Renal cortical epithelial cell (primary cell): ENCODE results near the gene NR4A2. TPM values are rescaled to one million over a fixed set of nuclear protein-coding genes. Genes with fewer than 3 reads are reported as not detected.
"Not testable (repeated sequence)": the region's sequence is repeated elsewhere in the genome, so short reads cannot be mapped to it uniquely, and the experiment has no call there.

Source experiments
- DNase-seq: peaks from one replicate; pipeline ENCODE4 v3.0.0-alpha.2; 2011; ENCODE audit warnings: low read depth
- total RNA-seq: library from RNA; depleted of rRNA; stranded (reverse); fragments of >200 nt; gene quantifications from 2 replicates; pipeline ENCODE4 v1.2.3, GENCODE V29; 2014

NR4A2 gene
- total RNA-seq, 1 donor from 2014 or later = 0.15 TPM

- no peak for DNase-seq
Measured at GRCh38 chr2:156321243-156321904, 11.1 kb downstream of the NR4A2 start.

DNA sequence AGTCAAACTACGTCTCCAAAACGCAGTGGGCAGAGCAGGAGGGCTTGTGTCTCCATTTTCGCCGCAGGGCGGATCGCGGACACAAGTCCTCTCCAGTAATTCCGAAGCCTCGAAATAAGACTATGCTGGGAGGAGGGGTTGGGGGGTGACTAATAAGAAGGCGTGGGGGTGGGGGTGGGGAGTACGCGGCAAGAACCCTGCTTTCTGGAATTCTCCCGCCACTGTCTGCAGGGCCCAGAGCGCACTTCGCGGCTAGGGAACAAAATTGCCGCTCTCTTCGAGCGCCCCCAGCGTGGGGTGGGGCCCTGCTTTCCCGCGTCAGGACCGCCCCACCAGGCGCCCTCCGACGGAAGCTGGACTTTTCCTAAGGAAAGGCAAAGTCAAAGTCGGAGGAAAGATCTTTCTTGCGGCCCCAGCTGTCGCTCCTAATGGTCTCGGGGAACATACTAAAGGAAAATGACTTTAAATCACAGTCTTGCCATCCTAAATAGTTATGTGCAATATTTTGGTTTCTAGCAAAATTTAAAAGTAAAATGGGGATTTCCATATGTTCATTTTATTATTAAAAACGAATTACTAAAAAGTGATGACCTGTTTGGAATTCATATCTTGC is 11.9 kb downstream of the NR4A2 start:
- no peak for DNase-seq

GRCh38 chr2:156319811-156320485 is 12.6 kb downstream of the NR4A2 start:
- DNase-seq = no peak

DNA sequence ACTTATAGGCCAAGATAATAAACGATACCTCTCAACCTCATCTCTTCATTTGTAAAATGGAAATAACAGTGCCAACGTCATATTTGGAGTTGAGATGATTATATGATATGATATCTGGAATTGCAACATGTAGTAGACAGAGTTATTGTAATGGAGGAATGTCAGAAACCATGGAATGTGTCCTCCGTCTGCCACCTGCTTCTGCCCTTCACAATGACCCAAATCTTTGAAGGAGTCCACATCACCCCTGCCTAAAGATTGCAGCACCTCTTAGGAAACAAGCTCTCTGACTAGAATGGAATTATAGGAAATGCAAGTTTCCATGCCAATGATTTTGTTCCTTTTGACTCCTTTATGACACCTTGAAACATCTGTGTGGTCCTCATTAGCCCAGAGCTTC is 14.9 kb downstream of the NR4A2 start:
- DNase-seq = no peak

DNA sequence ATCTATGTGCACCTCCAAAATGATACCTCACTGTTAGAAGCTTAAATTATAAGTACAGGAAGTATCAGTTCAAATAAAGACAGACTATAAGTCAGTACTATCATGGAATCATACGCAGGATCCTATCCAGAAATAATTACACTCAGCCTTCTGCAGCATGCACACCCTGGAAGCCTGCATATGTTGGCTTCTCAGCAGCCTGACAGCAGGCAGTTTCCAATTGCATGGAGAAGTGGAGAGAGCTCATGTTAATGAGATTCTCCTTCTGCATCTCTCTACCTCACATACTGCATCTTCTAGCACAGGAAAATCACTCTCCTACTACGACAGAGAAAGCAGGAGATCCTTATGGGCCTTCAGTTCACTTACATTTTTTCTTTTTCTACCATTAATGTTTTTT is 20.5 kb downstream of the NR4A2 start:
- DNase-seq = no peak

DNA sequence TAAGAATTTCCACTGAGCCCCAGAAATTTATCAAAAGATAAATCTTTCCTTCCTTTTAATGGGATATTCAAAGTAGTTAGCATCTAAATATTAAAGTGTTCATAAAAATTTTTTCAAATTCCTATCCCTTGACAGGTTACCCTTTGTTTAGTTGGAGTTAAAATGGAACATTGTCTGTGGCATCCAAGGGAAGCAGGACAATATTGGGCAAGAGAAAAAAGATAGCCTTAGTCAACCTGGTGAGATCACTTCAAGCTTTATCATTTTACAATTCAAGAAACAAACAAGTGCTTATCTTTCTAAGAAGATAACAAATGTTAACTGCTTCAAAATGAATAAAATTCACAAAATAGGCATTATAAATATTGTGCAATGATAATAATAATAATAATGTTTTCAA is 21.7 kb downstream of the NR4A2 start:
- DNase-seq = no peak

GRCh38 chr2:156309917-156310316 is 22.6 kb downstream of the NR4A2 start:
- DNase-seq = no peak

DNA sequence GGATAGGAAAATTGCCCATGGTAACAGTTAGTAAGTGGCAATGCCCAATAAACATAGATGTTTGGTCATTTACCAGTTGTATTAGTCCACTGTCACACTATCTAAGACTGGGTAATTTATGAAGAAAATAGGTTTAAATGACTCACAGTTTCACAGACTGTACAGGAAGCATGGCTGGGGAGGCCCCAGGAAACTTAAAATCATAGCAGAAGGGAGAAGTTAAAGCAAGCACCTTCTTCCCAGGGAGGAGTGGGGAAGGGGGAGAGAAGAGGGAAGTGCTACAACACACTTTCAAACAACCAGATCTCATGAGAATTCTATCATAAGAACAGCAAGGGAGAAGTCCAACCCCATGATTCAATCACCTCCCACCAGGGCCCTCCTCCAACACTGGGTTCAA is 23.4 kb downstream of the NR4A2 start:
- no peak for DNase-seq

GRCh38 chr2:156306821-156307220 is 25.7 kb downstream of the NR4A2 start:
- DNase-seq = no peak

GRCh38 chr2:156305121-156305520 is 27.4 kb downstream of the NR4A2 start:
- no peak for DNase-seq

DNA sequence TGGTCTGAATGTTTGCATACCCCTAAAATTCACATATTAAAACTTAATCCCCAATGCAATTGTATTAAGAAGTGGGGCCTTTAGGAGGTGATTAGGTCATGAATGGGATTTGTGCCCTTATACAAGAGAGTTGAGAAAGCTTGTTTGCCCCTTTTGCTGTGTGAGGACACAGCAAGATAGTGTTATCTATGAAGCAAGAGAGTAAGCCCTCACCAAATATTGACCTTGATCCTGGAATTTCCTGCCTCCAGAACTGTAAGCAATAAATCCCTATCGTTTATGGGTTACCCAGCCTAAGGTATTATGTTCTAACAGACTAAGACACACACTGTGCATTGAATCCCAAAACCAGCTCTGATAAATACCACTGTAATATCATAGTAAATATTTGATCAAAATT is 32.2 kb downstream of the NR4A2 start:
- DNase-seq = no peak

GRCh38 chr2:156294945-156295580 is 37.5 kb downstream of the NR4A2 start:
- no peak for DNase-seq

GRCh38 chr2:156293382-156293781 is 39.1 kb downstream of the NR4A2 start:
- not testable (repeated sequence) for DNase-seq

GRCh38 chr2:156279446-156280150 is 52.9 kb downstream of the NR4A2 start:
- no peak for DNase-seq

Other genes starting within 250 kb of the NR4A2 start
- gene GPD2, start 103.7 kb upstream of the NR4A2 start, total RNA-seq = 46.9 and 117 TPM in 2 replicates